ENCODE measurements around the gene DDO. TPM values are rescaled to one million over a fixed set of nuclear protein-coding genes. Genes with fewer than 3 reads are reported as not detected.

DDO gene
- total and polyA plus RNA-seq, 9 of the 15 experiments (the other 6 are each of a cell fraction or from before 2014, with no cell fraction given): not detected

DNA sequence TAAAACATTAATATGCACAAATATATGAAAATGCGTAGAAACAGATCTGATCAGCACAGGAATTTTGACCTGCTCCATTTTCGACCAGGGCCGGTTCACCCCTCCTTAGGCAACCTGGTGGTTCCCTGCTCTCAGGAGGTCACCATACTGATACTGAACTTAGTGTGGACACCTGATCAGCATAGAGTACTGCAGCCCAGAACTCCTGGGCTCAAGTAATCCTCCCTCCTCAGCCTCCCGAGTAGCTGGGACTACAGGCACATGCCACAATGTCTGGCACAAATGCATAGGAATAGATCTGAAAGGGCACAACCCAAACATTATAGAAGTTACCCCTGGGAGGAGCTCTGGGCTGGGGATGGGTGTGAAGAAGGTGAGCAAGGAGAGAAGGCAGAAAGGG is 24.7 kb upstream of the DDO start (continued):
- TF ChIP-seq, protein P1, sequence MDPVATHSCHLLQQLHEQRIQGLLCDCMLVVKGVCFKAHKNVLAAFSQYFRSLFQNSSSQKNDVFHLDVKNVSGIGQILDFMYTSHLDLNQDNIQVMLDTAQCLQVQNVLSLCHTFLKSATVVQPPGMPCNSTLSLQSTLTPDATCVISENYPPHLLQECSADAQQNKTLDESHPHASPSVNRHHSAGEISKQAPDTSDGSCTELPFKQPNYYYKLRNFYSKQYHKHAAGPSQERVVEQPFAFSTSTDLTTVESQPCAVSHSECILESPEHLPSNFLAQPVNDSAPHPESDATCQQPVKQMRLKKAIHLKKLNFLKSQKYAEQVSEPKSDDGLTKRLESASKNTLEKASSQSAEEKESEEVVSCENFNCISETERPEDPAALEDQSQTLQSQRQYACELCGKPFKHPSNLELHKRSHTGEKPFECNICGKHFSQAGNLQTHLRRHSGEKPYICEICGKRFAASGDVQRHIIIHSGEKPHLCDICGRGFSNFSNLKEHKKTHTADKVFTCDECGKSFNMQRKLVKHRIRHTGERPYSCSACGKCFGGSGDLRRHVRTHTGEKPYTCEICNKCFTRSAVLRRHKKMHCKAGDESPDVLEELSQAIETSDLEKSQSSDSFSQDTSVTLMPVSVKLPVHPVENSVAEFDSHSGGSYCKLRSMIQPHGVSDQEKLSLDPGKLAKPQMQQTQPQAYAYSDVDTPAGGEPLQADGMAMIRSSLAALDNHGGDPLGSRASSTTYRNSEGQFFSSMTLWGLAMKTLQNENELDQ (CRISPR knock-in tag; IDR thresholded peaks at IDR 0.05; ENCODE audit: borderline replicate concordance): no peak
- TF ChIP-seq TBP (optimal IDR thresholded peaks at IDR 0.05; ENCODE audit: low read depth, low read length) (no peak), RBM15 (IDR thresholded peaks at IDR 0.05; ENCODE audit: insufficient read depth, low read length) (no peak), TCFL5 (CRISPR knock-in tag; conservative IDR thresholded peaks at IDR 0.05) (no peak)

DNA sequence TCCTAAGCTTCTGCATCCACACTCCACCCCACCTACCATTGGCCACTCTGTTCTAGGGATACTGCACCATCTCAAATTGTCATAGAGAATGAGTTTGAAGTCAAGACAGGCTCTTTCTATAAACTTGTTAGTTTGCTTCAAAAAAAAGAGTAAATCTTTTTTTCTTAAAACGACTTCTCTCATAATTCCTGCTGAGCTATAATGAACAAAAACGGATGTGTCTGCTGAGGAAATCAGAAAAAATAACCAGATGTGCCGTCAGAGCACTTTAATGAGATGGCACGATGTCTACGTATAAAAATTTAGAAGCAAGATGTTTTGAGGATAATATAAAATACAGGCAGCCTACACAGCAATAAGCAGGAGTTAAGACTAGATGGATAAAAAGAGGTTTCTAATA is 24.0 kb upstream of the DDO start:
- Histone ChIP-seq H3K27me3 (ENCODE audit: control insufficient read depth in 2 of 2, insufficient read depth in 2 of 2, low read length in 2 of 2) (peaks cover 6 to 20% of the 10 kb centered on the region in 2 experiments), H3K36me3 (ENCODE audit: control insufficient read depth, insufficient read depth, low read length) (no peaks in the 10 kb centered on the region), H3K4me2 (ENCODE audit: insufficient read depth, low read length) (no peak overlapping the region), H3K4me3 (no peak overlapping the region), H3K9ac (ENCODE audit: insufficient read depth in 1 of 2, low read depth in 2 of 2, low read length in 2 of 2) (no peak overlapping the region), H4K20me1 (replicated peaks; ENCODE audit: control insufficient read depth, insufficient read depth, low read length) (no peaks in the 10 kb centered on the region), H3K9me3 (replicated peaks; ENCODE audit: control insufficient read depth, insufficient read depth, low read depth, low read length) (no peaks in the 10 kb centered on the region), H2AFZ (ENCODE audit: low read depth, low read length) (no peak overlapping the region), H3K27ac (ENCODE audit: extremely low read depth, low read depth, low read length) (no peak overlapping the region), H3K79me2 (ENCODE audit: control insufficient read depth, insufficient read depth, low read length) (no peaks in the 10 kb centered on the region), H3K9me1 (ENCODE audit: control insufficient read depth, insufficient read depth, low read length) (no peaks in the 10 kb centered on the region), H3K4me1 (replicated peaks in 1 of 2; ENCODE audit: control insufficient read depth in 2 of 2, insufficient read depth in 2 of 2, low read length in 2 of 2) (no peaks in the 10 kb centered on the region)
- CTCF ChIA-PET (ENCODE audit: low intra/inter-chr PET ratio): no interaction called here
- DNase-seq (ENCODE audit: extremely low read depth in 1 of 4, low spot score in 3 of 4): no peak
- BruUV-seq (replicated peaks): no TSS peak
- no peak for ATAC-seq
- 0% methylated on average over 5 of the region's 5 CpGs for WGBS (ENCODE audit: insufficient coverage, low coverage, missing lambda C conversion rate)
- intact Hi-C loops (cut with micrococcal nuclease) (no loop called here), in situ Hi-C loops (cut with MboI) (no loop called here)
- POLR2A ChIA-PET: interaction anchor here (1.1 kb wide), 1 partner anchor 23 kb away, joined by 3 read pairs; no protein-coding TSS in a partner anchor
- no peak for FAIRE-seq
- TF ChIP-seq ZNF316 (IDR thresholded peaks at IDR 0.05) (no peak), ETS2 (tag; IDR thresholded peaks at IDR 0.05; ENCODE audit: borderline replicate concordance, poor library complexity, severe bottlenecking) (no peak), BRCA1 (IDR thresholded peaks at IDR 0.05) (no peak), BRCA1 (CRISPR knock-in tag; IDR thresholded peaks at IDR 0.05) (no peak), SIX5 (IDR thresholded peaks at IDR 0.05; ENCODE audit: borderline replicate concordance in 1 of 2, insufficient read depth in 1 of 2, low read depth in 1 of 2, low read length in 2 of 2) (no peak), CSDE1 (IDR thresholded peaks at IDR 0.05) (no peak), MAFK (IDR thresholded peaks at IDR 0.05; ENCODE audit: low read length) (no peak), CCNT2 (IDR thresholded peaks at IDR 0.05; ENCODE audit: borderline replicate concordance, extremely low read depth, insufficient read length, low read depth, low read length) (no peak), SMAD3 (CRISPR knock-in tag; conservative IDR thresholded peaks at IDR 0.05) (no peak)
- TF ChIP-seq, protein P2, sequence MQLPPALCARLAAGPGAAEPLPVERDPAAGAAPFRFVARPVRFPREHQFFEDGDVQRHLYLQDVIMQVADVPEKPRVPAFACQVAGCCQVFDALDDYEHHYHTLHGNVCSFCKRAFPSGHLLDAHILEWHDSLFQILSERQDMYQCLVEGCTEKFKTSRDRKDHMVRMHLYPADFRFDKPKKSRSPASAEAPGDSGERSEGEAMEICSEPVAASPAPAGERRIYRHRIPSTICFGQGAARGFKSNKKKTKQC (CRISPR knock-in tag; IDR thresholded peaks at IDR 0.05): no peak
- TF ChIP-seq, protein P3, sequence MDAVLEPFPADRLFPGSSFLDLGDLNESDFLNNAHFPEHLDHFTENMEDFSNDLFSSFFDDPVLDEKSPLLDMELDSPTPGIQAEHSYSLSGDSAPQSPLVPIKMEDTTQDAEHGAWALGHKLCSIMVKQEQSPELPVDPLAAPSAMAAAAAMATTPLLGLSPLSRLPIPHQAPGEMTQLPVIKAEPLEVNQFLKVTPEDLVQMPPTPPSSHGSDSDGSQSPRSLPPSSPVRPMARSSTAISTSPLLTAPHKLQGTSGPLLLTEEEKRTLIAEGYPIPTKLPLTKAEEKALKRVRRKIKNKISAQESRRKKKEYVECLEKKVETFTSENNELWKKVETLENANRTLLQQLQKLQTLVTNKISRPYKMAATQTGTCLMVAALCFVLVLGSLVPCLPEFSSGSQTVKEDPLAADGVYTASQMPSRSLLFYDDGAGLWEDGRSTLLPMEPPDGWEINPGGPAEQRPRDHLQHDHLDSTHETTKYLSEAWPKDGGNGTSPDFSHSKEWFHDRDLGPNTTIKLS (IDR thresholded peaks at IDR 0.05; ENCODE audit: borderline replicate concordance, low read depth): no peak
- TF ChIP-seq, protein P4, sequence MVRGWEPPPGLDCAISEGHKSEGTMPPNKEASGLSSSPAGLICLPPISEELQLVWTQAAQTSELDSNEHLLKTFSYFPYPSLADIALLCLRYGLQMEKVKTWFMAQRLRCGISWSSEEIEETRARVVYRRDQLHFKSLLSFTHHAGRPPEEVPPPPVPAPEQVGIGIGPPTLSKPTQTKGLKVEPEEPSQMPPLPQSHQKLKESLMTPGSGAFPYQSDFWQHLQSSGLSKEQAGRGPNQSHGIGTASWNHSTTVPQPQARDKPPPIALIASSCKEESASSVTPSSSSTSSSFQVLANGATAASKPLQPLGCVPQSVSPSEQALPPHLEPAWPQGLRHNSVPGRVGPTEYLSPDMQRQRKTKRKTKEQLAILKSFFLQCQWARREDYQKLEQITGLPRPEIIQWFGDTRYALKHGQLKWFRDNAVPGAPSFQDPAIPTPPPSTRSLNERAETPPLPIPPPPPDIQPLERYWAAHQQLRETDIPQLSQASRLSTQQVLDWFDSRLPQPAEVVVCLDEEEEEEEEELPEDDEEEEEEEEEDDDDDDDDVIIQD (CRISPR knock-in tag; IDR thresholded peaks at IDR 0.05): no peak
